Activated naive CD4-positive, alpha-beta T cell treated with anti-CD3 and anti-CD28 coated beads, Interleukin-2, amount 10 ng/mL, durations not matched to agents 5 hours and 36 hours (primary cell): ENCODE measurements around the gene CRHR1. TPM values are rescaled to one million over a fixed set of nuclear protein-coding genes. Genes with fewer than 3 reads are reported as not detected.

Experiments
- total RNA-seq, 2 experiments: library from RNA; stranded (reverse); gene quantifications; one replicate each; pipeline ENCODE4 v1.2.3, GENCODE V29; 2021

Gene CRHR1
- not detected for total RNA-seq

GRCh38 chr17:45784293-45784740 lies at the start of gene CRHR1:
Gene CRHR1, plus strand, starts transcription at chr17:45784320. Its CDS starts 225 bp downstream, at chr17:45784545.

GRCh38 chr17:45844695-45845375 lies 60.7 kb downstream of the CRHR1 start, which contains the start of gene SPPL2C:
Gene SPPL2C, plus strand, starts transcription at chr17:45844881. Its CDS starts 26 bp downstream, at chr17:45844907.

Other genes with a start within 250 kb of the CRHR1 start
- not detected for gene SPPL2C, start 60.6 kb downstream of the CRHR1 start, total RNA-seq
- under 1 TPM; 0.18 to 0.26 TPM for gene MAPT, start 110.2 kb downstream of the CRHR1 start, total RNA-seq
- gene STH, start 214.9 kb downstream of the CRHR1 start, total RNA-seq = not detected